ENCODE data around the gene LGR4. TPM values are rescaled to one million over a fixed set of nuclear protein-coding genes. Genes with fewer than 3 reads are reported as not detected.
"Not testable (repeated sequence)": the region's sequence is repeated elsewhere in the genome, so short reads cannot be mapped to it uniquely, and the experiment has no call there.

The LGR4 gene
- polyA plus RNA-seq, 2 donors = 10.5 to 11.8 TPM

GRCh38 chr11:27453701-27454100, 18.9 kb downstream of the LGR4 start:
- Histone ChIP-seq H3K9me3 (ENCODE audit: control insufficient read depth in 2 of 2, insufficient read depth in 1 of 2, low read depth in 1 of 2, low read length in 1 of 2) (no peaks in the 10 kb centered on the region), H3K36me3 (ENCODE audit: control insufficient read depth in 2 of 2, insufficient read depth in 2 of 2, low read length in 1 of 2) (no peaks in the 10 kb centered on the region), H3K27ac (ENCODE audit: low read depth in 2 of 2, low read length in 1 of 2) (no peak overlapping the region), H3K4me3 (ENCODE audit: low read depth in 1 of 2, low read length in 2 of 2) (no peak overlapping the region), H3K27me3 (ENCODE audit: control insufficient read depth in 1 of 2, insufficient read depth in 2 of 2, low read length in 2 of 2) (no peaks in the 10 kb centered on the region), H3K4me1 (ENCODE audit: control insufficient read depth in 2 of 2, insufficient read depth in 2 of 2, low read length in 1 of 2) (no peaks in the 10 kb centered on the region)
- WGBS, 2 donors = 62 to 66% methylated on average over 1 of the region's 1 CpG

DNA sequence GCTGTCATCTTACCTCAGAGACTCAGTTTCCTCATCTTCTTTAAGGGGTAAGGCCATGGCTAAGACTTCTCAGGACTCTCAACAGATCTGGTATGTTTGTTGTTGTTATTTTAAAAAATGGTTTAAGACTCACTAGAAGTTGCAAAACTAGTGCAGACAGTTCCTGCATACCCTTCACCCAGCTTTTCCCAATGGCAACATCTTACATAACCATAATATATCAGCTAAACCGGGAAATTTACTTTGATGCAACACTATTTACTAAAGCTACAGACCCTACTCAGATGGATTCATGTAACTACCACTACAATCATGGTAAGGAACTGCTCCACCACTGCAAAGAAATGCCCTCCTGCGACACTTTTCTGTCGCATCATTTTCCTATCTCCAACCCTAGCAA, 20.4 kb downstream of the LGR4 start:
- WGBS, 2 donors = 86 to 88% methylated on average over 3 of the region's 3 CpGs
- H3K36me3 ChIP-seq (ENCODE audit: control insufficient read depth in 2 of 2, insufficient read depth in 2 of 2, low read length in 1 of 2) = no peaks in the 10 kb centered on the region
- peak overlapping the region in 1 of 2 donors; percentile 34 for H3K27ac ChIP-seq (ENCODE audit: low read depth in 2 of 2, low read length in 1 of 2)
- H3K4me1 ChIP-seq (ENCODE audit: control insufficient read depth in 2 of 2, insufficient read depth in 2 of 2, low read length in 1 of 2) = no peaks in the 10 kb centered on the region
- no peaks in the 10 kb centered on the region for H3K27me3 ChIP-seq (ENCODE audit: control insufficient read depth in 1 of 2, insufficient read depth in 2 of 2, low read length in 2 of 2)
- no peaks in the 10 kb centered on the region for H3K9me3 ChIP-seq (ENCODE audit: control insufficient read depth in 2 of 2, insufficient read depth in 1 of 2, low read depth in 1 of 2, low read length in 1 of 2)
- no peak overlapping the region for H3K4me3 ChIP-seq (ENCODE audit: low read depth in 1 of 2, low read length in 2 of 2)

GRCh38 chr11:27451244-27451965, 21.2 kb downstream of the LGR4 start:
- peak overlapping the region in 1 of 2 donors; percentile 34 for H3K27ac ChIP-seq (ENCODE audit: low read depth in 2 of 2, low read length in 1 of 2)
- WGBS, 2 donors = 92 to 95% methylated on average over 1 of the region's 1 CpG

DNA sequence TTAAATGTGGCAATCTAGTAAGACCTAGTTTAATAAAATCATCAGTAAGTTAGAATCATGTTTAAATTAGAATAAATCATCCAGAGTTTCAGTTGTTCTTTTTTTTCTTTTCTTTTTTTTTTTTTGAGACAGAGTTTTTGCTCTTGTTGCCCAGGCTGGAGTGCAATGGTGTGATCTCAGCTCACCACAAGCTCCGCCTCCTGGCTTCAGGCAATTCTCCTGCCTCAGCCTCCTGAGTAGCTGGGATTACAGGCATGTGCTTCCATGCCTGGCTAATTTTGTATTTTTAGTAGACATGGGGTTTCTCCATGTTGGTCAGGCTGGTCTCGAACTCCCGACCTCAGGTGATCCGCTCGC, 24.4 kb downstream of the LGR4 start:
- H3K36me3 ChIP-seq (ENCODE audit: control insufficient read depth in 2 of 2, insufficient read depth in 2 of 2, low read length in 1 of 2); H3K9me3 ChIP-seq (ENCODE audit: control insufficient read depth in 2 of 2, insufficient read depth in 1 of 2, low read depth in 1 of 2, low read length in 1 of 2); H3K27ac ChIP-seq (ENCODE audit: low read depth in 2 of 2, low read length in 1 of 2); H3K27me3 ChIP-seq (ENCODE audit: control insufficient read depth in 1 of 2, insufficient read depth in 2 of 2, low read length in 2 of 2); H3K4me1 ChIP-seq (ENCODE audit: control insufficient read depth in 2 of 2, insufficient read depth in 2 of 2, low read length in 1 of 2); H3K4me3 ChIP-seq (ENCODE audit: low read depth in 1 of 2, low read length in 2 of 2): not testable (repeated sequence)
- WGBS, 2 donors = 89 to 97% methylated on average over 5 of the region's 5 CpGs

More at GRCh38 chr11:27451244-27451965, 21.2 kb downstream of the LGR4 start:
- Histone ChIP-seq H3K27me3 (ENCODE audit: control insufficient read depth in 1 of 2, insufficient read depth in 2 of 2, low read length in 2 of 2) (no peaks in the 10 kb centered on the region), H3K4me1 (ENCODE audit: control insufficient read depth in 2 of 2, insufficient read depth in 2 of 2, low read length in 1 of 2) (no peaks in the 10 kb centered on the region), H3K36me3 (ENCODE audit: control insufficient read depth in 2 of 2, insufficient read depth in 2 of 2, low read length in 1 of 2) (no peaks in the 10 kb centered on the region), H3K4me3 (ENCODE audit: low read depth in 1 of 2, low read length in 2 of 2) (no peak overlapping the region), H3K9me3 (ENCODE audit: control insufficient read depth in 2 of 2, insufficient read depth in 1 of 2, low read depth in 1 of 2, low read length in 1 of 2) (no peaks in the 10 kb centered on the region)

- 74 to 79% methylated on average over 5 of the region's 5 CpGs for whole genome bisulfite sequencing, 2 donors
- no peak overlapping the region for H3K27ac ChIP-seq (ENCODE audit: low read depth in 2 of 2, low read length in 1 of 2)
- no peaks in the 10 kb centered on the region for H3K36me3 ChIP-seq (ENCODE audit: control insufficient read depth in 2 of 2, insufficient read depth in 2 of 2, low read length in 1 of 2)
- no peak overlapping the region for H3K4me3 ChIP-seq (ENCODE audit: low read depth in 1 of 2, low read length in 2 of 2)
- H3K4me1 ChIP-seq (ENCODE audit: control insufficient read depth in 2 of 2, insufficient read depth in 2 of 2, low read length in 1 of 2) = no peaks in the 10 kb centered on the region
- H3K27me3 ChIP-seq (ENCODE audit: control insufficient read depth in 1 of 2, insufficient read depth in 2 of 2, low read length in 2 of 2) = no peaks in the 10 kb centered on the region
- no peaks in the 10 kb centered on the region for H3K9me3 ChIP-seq (ENCODE audit: control insufficient read depth in 2 of 2, insufficient read depth in 1 of 2, low read depth in 1 of 2, low read length in 1 of 2)
Measured at GRCh38 chr11:27447288-27448183, 25.1 kb downstream of the LGR4 start.

DNA sequence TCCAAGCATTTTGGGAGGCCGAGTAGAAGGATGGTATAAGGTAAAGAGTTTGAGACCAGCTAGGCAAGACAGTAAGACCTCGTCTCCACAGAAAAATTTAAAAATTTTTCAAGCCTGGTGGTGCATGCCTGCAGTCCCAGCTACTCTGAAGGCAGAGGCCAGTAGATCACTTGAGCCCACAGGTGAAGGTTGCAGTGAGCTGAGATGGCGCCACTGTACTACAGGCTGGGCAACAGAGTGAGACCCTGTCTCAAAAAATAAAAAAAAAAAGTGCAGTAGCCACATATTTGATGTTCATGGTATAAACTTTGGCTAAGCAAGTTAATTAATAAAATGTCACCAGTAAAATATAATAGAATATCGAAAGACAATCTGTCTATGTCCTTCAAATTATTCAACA, 27.0 kb downstream of the LGR4 start:
- 86 to 90% methylated on average over 4 of the region's 4 CpGs for WGBS, 2 donors
- no peak overlapping the region for H3K27ac ChIP-seq (ENCODE audit: low read depth in 2 of 2, low read length in 1 of 2)
- H3K4me1 ChIP-seq (ENCODE audit: control insufficient read depth in 2 of 2, insufficient read depth in 2 of 2, low read length in 1 of 2) = no peaks in the 10 kb centered on the region
- no peaks in the 10 kb centered on the region for H3K36me3 ChIP-seq (ENCODE audit: control insufficient read depth in 2 of 2, insufficient read depth in 2 of 2, low read length in 1 of 2)
- H3K4me3 ChIP-seq (ENCODE audit: low read depth in 1 of 2, low read length in 2 of 2) = no peak overlapping the region
- H3K9me3 ChIP-seq (ENCODE audit: control insufficient read depth in 2 of 2, insufficient read depth in 1 of 2, low read depth in 1 of 2, low read length in 1 of 2) = no peaks in the 10 kb centered on the region
- no peaks in the 10 kb centered on the region for H3K27me3 ChIP-seq (ENCODE audit: control insufficient read depth in 1 of 2, insufficient read depth in 2 of 2, low read length in 2 of 2)

- 52 to 58% methylated on average over 2 of the region's 2 CpGs for WGBS, 2 donors
- Histone ChIP-seq H3K4me3 (ENCODE audit: low read depth in 1 of 2, low read length in 2 of 2) (no peak overlapping the region), H3K9me3 (ENCODE audit: control insufficient read depth in 2 of 2, insufficient read depth in 1 of 2, low read depth in 1 of 2, low read length in 1 of 2) (no peaks in the 10 kb centered on the region), H3K4me1 (ENCODE audit: control insufficient read depth in 2 of 2, insufficient read depth in 2 of 2, low read length in 1 of 2) (no peaks in the 10 kb centered on the region), H3K27me3 (ENCODE audit: control insufficient read depth in 1 of 2, insufficient read depth in 2 of 2, low read length in 2 of 2) (no peaks in the 10 kb centered on the region), H3K27ac (ENCODE audit: low read depth in 2 of 2, low read length in 1 of 2) (no peak overlapping the region), H3K36me3 (ENCODE audit: control insufficient read depth in 2 of 2, insufficient read depth in 2 of 2, low read length in 1 of 2) (no peaks in the 10 kb centered on the region)
Measured at GRCh38 chr11:27444801-27445215, 27.8 kb downstream of the LGR4 start.

- Histone ChIP-seq H3K4me1 (ENCODE audit: control insufficient read depth in 2 of 2, insufficient read depth in 2 of 2, low read length in 1 of 2) (no peaks in the 10 kb centered on the region), H3K27ac (ENCODE audit: low read depth in 2 of 2, low read length in 1 of 2) (no peak overlapping the region), H3K36me3 (ENCODE audit: control insufficient read depth in 2 of 2, insufficient read depth in 2 of 2, low read length in 1 of 2) (no peaks in the 10 kb centered on the region), H3K4me3 (ENCODE audit: low read depth in 1 of 2, low read length in 2 of 2) (no peak overlapping the region), H3K9me3 (ENCODE audit: control insufficient read depth in 2 of 2, insufficient read depth in 1 of 2, low read depth in 1 of 2, low read length in 1 of 2) (no peaks in the 10 kb centered on the region), H3K27me3 (ENCODE audit: control insufficient read depth in 1 of 2, insufficient read depth in 2 of 2, low read length in 2 of 2) (no peaks in the 10 kb centered on the region)
- WGBS, 2 donors = 53 to 60% methylated on average over 5 of the region's 5 CpGs
Measured at GRCh38 chr11:27443746-27444507, 28.7 kb downstream of the LGR4 start.

GRCh38 chr11:27443227-27443626, 29.4 kb downstream of the LGR4 start:
- Histone ChIP-seq H3K36me3 (ENCODE audit: control insufficient read depth in 2 of 2, insufficient read depth in 2 of 2, low read length in 1 of 2) (no peaks in the 10 kb centered on the region), H3K27ac (ENCODE audit: low read depth in 2 of 2, low read length in 1 of 2) (no peak overlapping the region), H3K4me1 (ENCODE audit: control insufficient read depth in 2 of 2, insufficient read depth in 2 of 2, low read length in 1 of 2) (no peaks in the 10 kb centered on the region), H3K4me3 (ENCODE audit: low read depth in 1 of 2, low read length in 2 of 2) (no peak overlapping the region), H3K9me3 (ENCODE audit: control insufficient read depth in 2 of 2, insufficient read depth in 1 of 2, low read depth in 1 of 2, low read length in 1 of 2) (no peaks in the 10 kb centered on the region), H3K27me3 (ENCODE audit: control insufficient read depth in 1 of 2, insufficient read depth in 2 of 2, low read length in 2 of 2) (no peaks in the 10 kb centered on the region)
- 66 to 73% methylated on average over 4 of the region's 4 CpGs for WGBS, 2 donors

Measured in esophagus (tissue), 2 donors.